ENCODE results near the gene NTM.

NTM gene

DNA sequence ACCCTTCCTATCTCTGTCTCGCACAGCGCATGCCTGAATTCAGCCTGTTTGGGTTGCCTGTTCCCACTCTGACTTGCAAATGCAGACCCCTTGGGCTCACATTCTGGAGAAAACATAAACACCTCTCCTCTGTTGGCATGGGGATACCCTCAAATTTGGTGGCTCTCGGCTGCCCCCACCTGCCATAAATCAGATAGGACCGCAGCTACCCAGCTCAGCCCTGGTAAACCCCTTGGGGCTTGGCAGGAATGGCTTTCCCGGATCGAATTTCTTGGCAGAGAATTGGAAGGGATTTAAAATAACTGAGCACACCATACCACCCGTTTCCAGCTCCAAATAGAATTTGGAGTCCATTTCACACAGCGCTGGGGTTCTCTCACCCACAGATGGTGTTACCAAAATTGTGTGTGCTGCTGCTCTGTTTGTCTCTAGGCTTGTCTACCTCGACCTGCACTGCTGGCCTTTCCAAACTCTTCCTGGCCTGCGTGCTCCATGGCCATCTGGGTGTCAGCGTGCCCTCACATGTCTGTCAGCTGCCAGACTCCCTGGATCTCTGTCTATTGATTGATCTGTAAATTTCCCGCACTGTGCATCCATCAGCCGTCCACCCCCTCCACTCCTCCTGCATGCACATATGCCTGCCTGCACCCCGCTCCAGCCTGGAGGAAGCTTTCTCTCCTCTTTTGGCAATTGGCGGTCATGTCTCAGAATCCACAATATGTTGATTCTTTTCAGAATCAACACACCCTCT is 134.0 kb downstream of the NTM start:
- TF ChIP-seq CTCF (IDR thresholded peaks at IDR 0.05; ENCODE audit: low read depth, low read length, missing control alignments), result peak; percentile 18
- H3K4me3 ChIP-seq (ENCODE audit: low read depth, low read length), result no peak overlapping the region
- no peak for DNase-seq (ENCODE audit: low read depth)

GRCh38 chr11:131506348-131506747 is 135.9 kb downstream of the NTM start:
- H3K4me3 ChIP-seq (ENCODE audit: low read depth, low read length), result no peak overlapping the region
- DNase-seq (ENCODE audit: low read depth), result no peak
- no peak for TF ChIP-seq CTCF (IDR thresholded peaks at IDR 0.05; ENCODE audit: low read depth, low read length, missing control alignments)

DNA sequence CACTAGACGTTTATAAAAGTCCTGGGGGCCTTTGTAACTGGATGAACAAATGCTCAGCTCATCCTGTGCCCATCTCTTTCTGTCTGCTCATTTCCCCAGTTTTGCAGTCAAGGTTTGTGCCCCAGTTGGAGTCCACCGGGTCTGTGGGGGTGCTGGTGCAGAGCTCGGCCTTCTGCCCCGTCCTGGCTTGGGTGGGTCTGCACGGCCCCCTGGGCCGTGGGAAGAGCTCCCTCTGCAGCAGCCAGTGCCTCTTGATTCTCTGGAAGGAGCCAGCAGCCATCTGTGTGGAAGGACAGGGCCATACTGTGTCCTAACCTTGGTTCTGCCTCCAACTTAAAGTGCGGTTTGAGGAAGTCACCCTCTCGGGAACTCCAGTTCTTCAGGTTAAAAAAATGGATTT is 140.2 kb downstream of the NTM start:
- no peak for TF ChIP-seq CTCF (IDR thresholded peaks at IDR 0.05; ENCODE audit: low read depth, low read length, missing control alignments)
- no peak overlapping the region for H3K4me3 ChIP-seq (ENCODE audit: low read depth, low read length)
- DNase-seq (ENCODE audit: low read depth), result no peak

DNA sequence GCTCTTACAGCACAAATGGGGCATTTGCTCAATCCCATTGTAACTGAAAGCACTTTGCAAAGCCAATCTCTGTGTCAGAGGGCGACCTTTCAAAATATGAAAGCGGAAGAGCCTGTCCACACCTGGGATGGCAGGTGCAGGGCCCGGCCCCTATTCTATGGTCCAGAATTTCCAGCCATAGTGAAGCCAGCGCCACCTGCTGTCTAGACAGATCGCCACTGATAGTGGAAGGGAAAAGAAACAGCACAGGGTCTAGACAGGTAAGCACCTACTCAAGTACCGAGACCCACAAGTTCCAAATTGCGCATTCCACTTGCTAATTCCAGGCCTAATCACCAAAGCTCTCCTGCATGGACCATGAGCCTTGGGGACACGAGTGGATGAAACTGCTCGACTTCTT is 141.4 kb downstream of the NTM start:
- no peak for DNase-seq (ENCODE audit: low read depth)
- TF ChIP-seq CTCF (IDR thresholded peaks at IDR 0.05; ENCODE audit: low read depth, low read length, missing control alignments), result peak; percentile 68
- no peak overlapping the region for H3K4me3 ChIP-seq (ENCODE audit: low read depth, low read length)

DNA sequence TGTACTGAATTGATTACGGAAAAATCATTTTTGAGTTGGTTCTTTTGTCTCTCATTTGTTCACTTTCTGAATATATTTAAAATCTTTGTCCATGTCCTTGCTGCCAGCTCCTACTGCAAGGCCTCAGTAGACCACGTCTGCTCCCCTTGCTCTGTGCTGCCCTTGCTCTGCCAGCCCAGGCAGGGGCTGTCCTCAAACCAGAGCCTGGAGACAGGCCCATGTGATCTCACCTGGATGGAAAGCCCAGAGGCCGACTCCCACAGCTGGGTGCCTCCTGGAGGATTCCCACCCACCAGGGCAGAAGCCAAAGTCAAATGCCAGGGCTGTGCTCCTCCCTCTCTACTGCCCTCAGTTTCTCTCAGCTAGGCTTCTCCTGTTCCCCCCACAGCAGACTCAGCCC is 141.8 kb downstream of the NTM start:
- H3K4me3 ChIP-seq (ENCODE audit: low read depth, low read length), result no peak overlapping the region
- no peak for TF ChIP-seq CTCF (IDR thresholded peaks at IDR 0.05; ENCODE audit: low read depth, low read length, missing control alignments)
- no peak for DNase-seq (ENCODE audit: low read depth)

DNA sequence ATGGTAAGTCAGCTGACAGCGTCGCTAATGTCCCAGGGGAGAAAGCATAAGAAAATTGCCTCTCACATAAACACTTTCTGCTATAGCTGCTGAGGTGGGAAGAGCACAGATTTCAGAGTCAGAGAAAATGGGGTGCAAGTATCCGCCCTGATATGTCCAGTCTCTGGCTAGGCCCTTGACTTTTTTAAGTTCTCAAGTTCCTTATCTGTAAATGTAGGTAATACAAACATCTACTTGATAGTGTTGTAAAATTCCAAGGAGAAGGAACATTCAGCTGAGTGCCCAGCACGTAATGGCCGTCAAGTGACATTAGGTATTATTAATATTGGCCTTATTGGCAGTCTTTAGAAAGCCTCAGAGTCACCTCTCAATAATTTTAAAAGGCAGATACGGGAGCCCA is 143.6 kb downstream of the NTM start:
- TF ChIP-seq CTCF (IDR thresholded peaks at IDR 0.05; ENCODE audit: low read depth, low read length, missing control alignments), result no peak
- no peak overlapping the region for H3K4me3 ChIP-seq (ENCODE audit: low read depth, low read length)
- DNase-seq (ENCODE audit: low read depth), result no peak

DNA sequence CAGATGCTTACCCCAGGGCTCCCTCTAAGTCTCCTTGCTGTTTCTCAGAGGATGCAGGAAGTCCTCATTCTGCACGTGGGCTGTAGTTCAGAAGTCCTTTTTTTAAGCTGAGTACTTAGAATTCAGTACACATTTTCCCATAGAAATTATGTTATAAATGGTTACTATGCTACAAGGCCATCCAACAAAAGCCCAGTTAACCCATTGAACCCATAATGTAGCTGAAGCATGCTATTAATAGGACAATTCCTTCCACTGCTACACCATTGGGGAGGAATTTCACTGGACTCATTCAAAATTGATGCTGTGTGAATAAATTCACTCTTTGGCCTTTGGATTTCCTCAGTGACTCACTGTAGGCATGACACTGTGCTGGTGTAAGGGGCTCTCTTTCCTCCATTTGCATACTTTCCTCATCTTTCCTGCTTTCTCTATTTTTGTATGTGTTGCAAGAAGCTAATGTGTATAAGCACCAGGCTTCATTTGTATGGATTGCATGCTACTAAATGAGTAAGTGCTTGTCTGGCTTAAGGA is 148.0 kb downstream of the NTM start:
- no peak overlapping the region for H3K4me3 ChIP-seq (ENCODE audit: low read depth, low read length)
- DNase-seq (ENCODE audit: low read depth), result no peak
- TF ChIP-seq CTCF (IDR thresholded peaks at IDR 0.05; ENCODE audit: low read depth, low read length, missing control alignments), result no peak

Measured in GM12864 (cell line).